Psoas muscle (tissue), 8 donors: ENCODE results near the gene SH3BP1. TPM values are rescaled to one million over a fixed set of nuclear protein-coding genes. Genes with fewer than 3 reads are reported as not detected.

Source experiments
- ATAC-seq, 4 donors: fragments of 200-7000 bp; cut with Tn5 transposase; one replicate each; pipeline ENCODE4 v1.9.1; 2020; ENCODE audit warnings: moderate library complexity in 3 of 4, mild to moderate bottlenecking in 2 of 4
- DNase-seq, 2 donors: peaks; one replicate each; pipeline ENCODE4 v3.0.0-alpha.2; 2020
- H3K27ac ChIP-seq: fragments of 200-600 bp; one replicate; pipeline ENCODE4 v1.8.0; 2022
- H3K27me3 ChIP-seq, 3 donors: fragments of 200-600 bp in 1 of 3; one replicate each; pipeline versions ENCODE4 v1.6.1 to v1.8.0; 2013 to 2022; ENCODE audit warnings: low read length in 2 of 3, mild to moderate bottlenecking in 2 of 3, moderate library complexity in 1 of 3; ENCODE audit not compliant: insufficient read depth in 3 of 3
- H3K36me3 ChIP-seq, 2 donors: fragments of 200-600 bp in 1 of 2; one replicate each; pipeline versions ENCODE4 v1.6.1 to v1.8.0; 2013 to 2022; ENCODE audit warnings: low read depth in 1 of 2, mild to moderate bottlenecking in 1 of 2, moderate library complexity in 1 of 2; ENCODE audit not compliant: insufficient read depth in 1 of 2
- H3K4me1 ChIP-seq: fragments of 200-600 bp; one replicate; pipeline ENCODE4 v1.8.0; 2022
- H3K4me3 ChIP-seq: fragments of 200-600 bp; one replicate; pipeline ENCODE4 v1.8.0; 2022; ENCODE audit warnings: mild to moderate bottlenecking
- H3K9me3 ChIP-seq: fragments of 200-600 bp; one replicate; pipeline ENCODE4 v1.8.0; 2022
- WGBS, 3 donors: extraction: QIAGEN DNeasy Blood & Tissue Kit; methylation state at CpG; one replicate each; pipeline versions ENCODE4 v1.1.6 to v1.1.7; 2013; 5-methylcytosine and 5-hydroxymethylcytosine counted together
- intact Hi-C, 2 donors: fragments of 100-400 bp; cut with DNase I; formaldehyde crosslinking; loops; one replicate each; pipeline versions ENCODE4 v1.11.0 to v1.14.2; 2022
- polyA plus RNA-seq, 3 donors: library from polyadenylated mRNA; stranded (reverse); fragments of 200-250 nt; gene quantifications; one replicate each; pipeline ENCODE4 v1.2.3, GENCODE V29; 2013
- total RNA-seq, 4 donors: library from RNA; stranded (reverse); fragmentation: NEBNext Ultra II Directional in 2 of 4; extraction: Animal tissue kit (Norgen Biotek cat#: 25700) in 2 of 4; gene quantifications; one replicate each; pipeline versions ENCODE4 v1.2.1 to v1.2.4, GENCODE V29; 2021 to 2023
- TF ChIP-seq, protein P1 (sequence below): fragments of 200-600 bp; IDR thresholded peaks from one replicate; pipeline ENCODE4 v1.8.0; 2022; ENCODE audit warnings: antibody characterized with exemption
- donor health status: healthy with polysubstance abuse.
- donor health status: DM: no; HTN: no; CAD: no; lungs with moderate emphysema.
- donor health status: Bipolar disorder and iron deficiency.
- donor health status: healthy.
- donor health status: DM: yes; HTN: yes; CAD: no.
- donor health status: DM: no; HTN: no; CAD: no.
- donor health status: DM: no; HTN: no; CAD: no.
- donor health status: DM: yes; HTN: yes; CAD: no.

SH3BP1 gene
- total and polyA plus RNA-seq, 7 donors: 0.20 to 2.4 (median 1.4) TPM

DNA sequence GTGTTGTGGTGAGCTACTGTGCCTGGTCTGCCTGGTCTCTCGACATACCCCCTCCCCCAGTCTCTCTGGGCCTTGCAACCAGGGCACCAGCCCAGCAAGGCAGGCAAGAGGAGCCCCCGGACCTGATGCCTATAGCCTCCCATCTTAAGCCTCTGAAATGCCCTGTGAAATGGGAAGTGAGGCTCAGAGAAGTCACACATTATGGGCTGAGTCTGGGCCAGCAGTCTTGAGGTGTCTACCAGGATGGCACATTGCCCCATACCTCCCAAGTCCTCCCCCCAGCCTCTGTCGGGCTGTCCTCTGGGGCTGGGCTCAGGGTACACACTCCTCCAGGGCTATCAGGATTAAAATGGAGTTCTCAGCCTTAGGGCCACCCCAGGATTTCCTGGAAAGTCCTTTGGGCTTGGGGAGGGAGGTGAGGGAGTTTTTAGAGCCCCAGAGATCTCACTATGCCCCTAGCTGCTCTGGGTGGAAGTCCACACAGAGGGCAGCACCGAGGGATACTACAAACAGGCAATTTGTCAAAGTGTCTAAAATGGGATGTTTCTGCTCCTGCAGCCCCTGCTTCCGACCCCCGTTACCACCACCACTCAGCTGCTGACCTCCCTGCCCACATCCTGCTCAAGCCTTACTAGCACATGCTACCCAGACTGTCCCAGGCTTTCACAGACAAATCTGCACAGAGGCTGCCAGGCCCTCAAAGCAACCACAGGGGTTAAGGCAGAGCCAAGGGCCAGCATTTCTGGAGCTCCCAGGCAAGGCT lies 3.1 kb upstream of the SH3BP1 start:
- intact Hi-C loops: no loop called here
- 62 to 67% (median 66%) methylated on average over 6 of the region's 6 CpGs for WGBS, 3 donors
- Histone ChIP-seq H3K4me1 (peaks cover 21% of the 10 kb centered on the region), H3K27me3 (peaks cover 0 to 10% (median 0%) of the 10 kb centered on the region in 3 donors), H3K4me3 (no peak overlapping the region), H3K27ac (no peak overlapping the region), H3K9me3 (no peaks in the 10 kb centered on the region), H3K36me3 (peaks cover 0 to 16% of the 10 kb centered on the region in 2 donors)
- ATAC-seq: no peak
- TF ChIP-seq, protein P1, sequence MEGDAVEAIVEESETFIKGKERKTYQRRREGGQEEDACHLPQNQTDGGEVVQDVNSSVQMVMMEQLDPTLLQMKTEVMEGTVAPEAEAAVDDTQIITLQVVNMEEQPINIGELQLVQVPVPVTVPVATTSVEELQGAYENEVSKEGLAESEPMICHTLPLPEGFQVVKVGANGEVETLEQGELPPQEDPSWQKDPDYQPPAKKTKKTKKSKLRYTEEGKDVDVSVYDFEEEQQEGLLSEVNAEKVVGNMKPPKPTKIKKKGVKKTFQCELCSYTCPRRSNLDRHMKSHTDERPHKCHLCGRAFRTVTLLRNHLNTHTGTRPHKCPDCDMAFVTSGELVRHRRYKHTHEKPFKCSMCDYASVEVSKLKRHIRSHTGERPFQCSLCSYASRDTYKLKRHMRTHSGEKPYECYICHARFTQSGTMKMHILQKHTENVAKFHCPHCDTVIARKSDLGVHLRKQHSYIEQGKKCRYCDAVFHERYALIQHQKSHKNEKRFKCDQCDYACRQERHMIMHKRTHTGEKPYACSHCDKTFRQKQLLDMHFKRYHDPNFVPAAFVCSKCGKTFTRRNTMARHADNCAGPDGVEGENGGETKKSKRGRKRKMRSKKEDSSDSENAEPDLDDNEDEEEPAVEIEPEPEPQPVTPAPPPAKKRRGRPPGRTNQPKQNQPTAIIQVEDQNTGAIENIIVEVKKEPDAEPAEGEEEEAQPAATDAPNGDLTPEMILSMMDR: no peak
- no peak for DNase-seq

DNA sequence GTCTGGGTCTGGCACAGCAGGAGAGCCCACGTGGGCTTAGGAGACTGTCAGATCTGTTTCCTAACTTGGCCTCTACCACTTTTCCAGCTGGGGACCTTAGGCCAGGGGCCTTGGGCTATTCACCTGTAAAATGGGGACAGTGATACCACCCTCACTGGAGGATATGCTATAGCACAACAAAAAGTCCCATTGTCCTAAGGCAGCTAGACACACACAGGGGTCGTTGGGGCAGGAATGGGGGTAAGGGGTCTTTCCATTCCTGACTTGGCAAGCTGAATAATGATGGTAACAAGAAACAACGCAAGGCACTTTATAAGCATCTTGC lies 2.6 kb upstream of the SH3BP1 start:
- DNase-seq (no peak), ATAC-seq (no peak)
- Histone ChIP-seq H3K4me3 (no peak overlapping the region), H3K27me3 (peaks cover 0 to 10% (median 0%) of the 10 kb centered on the region in 3 donors), H3K27ac (no peak overlapping the region), H3K9me3 (no peaks in the 10 kb centered on the region), H3K36me3 (peaks cover 0 to 11% of the 10 kb centered on the region in 2 donors), H3K4me1 (peaks cover 21% of the 10 kb centered on the region)
- WGBS, 3 donors: 70 to 73% (median 73%) methylated on average over 3 of the region's 3 CpGs
- TF ChIP-seq, protein P1: no peak
- intact Hi-C loops: no loop called here

DNA sequence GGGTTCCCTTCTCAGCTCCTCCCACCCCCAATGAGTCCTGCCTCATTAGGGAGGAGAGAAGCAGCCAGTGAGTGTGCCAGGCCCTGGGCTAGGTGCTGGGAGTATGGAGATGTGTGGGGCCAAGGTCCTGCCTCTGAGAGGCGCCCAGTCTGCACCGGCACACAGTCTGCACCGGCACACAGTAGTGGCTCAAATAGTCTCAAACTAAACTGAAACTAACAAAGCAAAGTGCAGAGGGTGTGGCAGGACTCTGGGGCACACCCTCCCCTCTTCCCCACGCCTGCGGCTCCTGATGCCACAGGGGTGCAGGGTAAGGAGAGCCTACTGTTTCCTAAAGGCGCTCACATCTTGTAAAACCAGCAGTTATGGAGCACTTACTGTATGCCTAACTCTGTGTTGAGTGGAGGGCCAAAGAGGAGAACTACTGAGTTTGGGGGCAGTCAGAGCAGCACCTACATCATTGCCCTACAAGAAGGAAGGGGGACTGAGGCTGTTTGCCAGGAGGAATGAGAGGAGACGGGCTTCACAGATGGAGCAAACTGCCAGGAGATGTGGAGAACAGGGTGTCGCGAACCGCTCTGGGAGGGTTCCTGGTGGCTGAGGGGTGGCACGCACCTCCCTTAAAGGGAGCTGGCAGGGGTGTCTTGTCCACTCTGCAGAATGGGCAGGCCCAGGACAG lies 939 bp upstream of the SH3BP1 start:
- TF ChIP-seq, protein P1: no peak
- Histone ChIP-seq H3K27me3 (peaks cover 0 to 10% (median 0%) of the 10 kb centered on the region in 3 donors), H3K4me1 (peaks cover 13% of the 10 kb centered on the region), H3K9me3 (no peaks in the 10 kb centered on the region), H3K36me3 (no peaks in the 10 kb centered on the region), H3K4me3 (peak overlapping the region; percentile 59), H3K27ac (no peak overlapping the region)
- ATAC-seq: no peak
- intact Hi-C loops: no loop called here
- 67 to 76% (median 71%) methylated on average over 11 of the region's 11 CpGs for WGBS, 3 donors
- no peak for DNase-seq

DNA sequence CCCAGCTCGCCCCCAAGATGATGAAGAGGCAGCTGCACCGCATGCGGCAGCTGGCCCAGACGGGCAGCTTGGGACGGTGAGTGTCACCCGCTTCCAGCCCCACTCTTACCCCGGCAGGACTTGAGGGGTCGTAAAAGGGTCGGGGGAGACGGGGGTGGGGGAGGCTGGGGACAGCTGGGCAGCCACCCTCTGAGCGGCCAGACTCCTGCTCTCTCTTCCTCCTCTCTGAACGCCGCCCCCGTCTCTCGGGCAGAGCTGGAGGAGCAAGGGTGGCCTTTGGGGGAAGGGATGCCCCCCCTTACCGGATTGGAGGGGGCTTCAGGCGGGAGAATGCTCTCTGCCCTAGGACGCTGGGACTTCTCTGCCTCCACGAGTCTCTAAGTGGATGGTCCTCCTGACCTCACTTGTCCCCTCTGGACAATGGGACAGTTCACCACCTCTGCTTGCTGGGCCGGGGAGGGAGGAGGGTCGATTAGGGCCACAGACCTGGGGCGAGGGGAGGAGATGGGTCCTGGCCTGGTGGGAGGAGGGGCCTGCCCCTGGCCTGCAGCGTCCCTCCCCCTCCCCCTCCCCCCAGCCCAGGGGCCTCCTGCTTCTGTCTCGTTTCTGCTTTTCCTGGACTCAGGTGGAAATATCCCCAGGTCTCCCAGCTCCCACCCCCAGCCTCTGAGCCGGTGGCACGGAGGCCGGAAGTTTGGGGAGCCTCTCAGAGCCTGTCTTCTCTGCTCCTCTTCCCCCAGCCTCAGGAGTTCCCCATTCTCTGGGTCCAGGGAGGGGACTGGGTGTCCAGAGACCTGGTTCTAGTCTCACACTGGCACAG lies 512 bp downstream of the SH3BP1 start:
- Histone ChIP-seq H3K27ac (no peak overlapping the region), H3K36me3 (no peaks in the 10 kb centered on the region), H3K4me3 (peak overlapping the region; percentile 59), H3K9me3 (no peaks in the 10 kb centered on the region), H3K27me3 (peaks cover 0 to 10% (median 0%) of the 10 kb centered on the region in 3 donors), H3K4me1 (no peaks in the 10 kb centered on the region)
- TF ChIP-seq, protein P1: no peak
- no peak for DNase-seq
- WGBS, 3 donors: 16 to 23% (median 21%) methylated on average over 18 to 27 of the region's 27 CpGs
- intact Hi-C loops: loop anchor here in 1 of 2 donors (5.0 kb wide), 1 partner anchor 152 kb away; no protein-coding TSS in a partner anchor
- ATAC-seq: no peak
